Measurements from ENCODE around the gene KANK2. TPM values are rescaled to one million over a fixed set of nuclear protein-coding genes. Genes with fewer than 3 reads are reported as not detected.

KANK2 gene
- total RNA-seq, 1 donor from 2014 or later, result 0.64 TPM

Other genes starting within 250 kb of the KANK2 start
- 118 and 120 TPM in 2 replicates for gene SMARCA4, start 236.5 kb downstream of the KANK2 start, total RNA-seq
- gene LDLR, start 108.1 kb downstream of the KANK2 start, total RNA-seq, result 116 and 121 TPM in 2 replicates
- 35.6 and 37.7 TPM in 2 replicates for gene SPC24, start 41.8 kb downstream of the KANK2 start, total RNA-seq
- gene ANGPTL8, start 42.1 kb upstream of the KANK2 start, total RNA-seq, result not detected in 2 replicates
- gene DOCK6, start 65.0 kb upstream of the KANK2 start, total RNA-seq, result 0.27 and 0.66 TPM in 2 replicates
- gene TSPAN16, start 98.6 kb upstream of the KANK2 start, total RNA-seq, result not detected in 2 replicates
- gene RAB3D, start 142.1 kb upstream of the KANK2 start, total RNA-seq, result 8.2 and 9.4 TPM in 2 replicates
- gene TMEM205, start 148.7 kb upstream of the KANK2 start, total RNA-seq, result 38.6 and 41.9 TPM in 2 replicates
- gene CCDC159, start 149.0 kb upstream of the KANK2 start, total RNA-seq, result 18.2 and 22.5 TPM in 2 replicates
- 2.5 and 2.6 TPM in 2 replicates for gene PLPPR2, start 157.9 kb upstream of the KANK2 start, total RNA-seq
- 2.9 and 3.2 TPM in 2 replicates for gene SWSAP1, start 177.1 kb upstream of the KANK2 start, total RNA-seq
- 5.2 and 6.4 TPM in 2 replicates for gene EPOR, start 186.8 kb upstream of the KANK2 start, total RNA-seq
- not detected in 2 replicates for gene RGL3, start 221.8 kb upstream of the KANK2 start, total RNA-seq
- not detected in 2 replicates for gene ODAD3, start 237.6 kb upstream of the KANK2 start, total RNA-seq
- gene PRKCSH, start 238.1 kb upstream of the KANK2 start, total RNA-seq, result 311 and 319 TPM in 2 replicates

All from T-helper 1 cell treated with Interleukin-12 subunit alpha and Interleukin-12 subunit beta and Interleukin-4 antibody, amounts not matched to agents 30 ng/mL and 1 ng/mL, for 36 hours (primary cell).